NCI-H1694 (cell line): ENCODE results near the gene FAM120A.

ENCODE experiments used
- DNase-seq: peaks from one replicate; lab custom pipeline; 2025; lab: John Stamatoyannopoulos, UW

The FAM120A gene

GRCh38 chr9:93470391-93470790, 18.9 kb downstream of the FAM120A start:
- DNase-seq: no peak

- no peak for DNase-seq
These were observed 19.6 kb downstream of the FAM120A start for GRCh38 chr9:93471124-93471523.

- DNase-seq: no peak
These were observed 21.9 kb downstream of the FAM120A start for GRCh38 chr9:93473411-93473810.

GRCh38 chr9:93475108-93475507, 23.6 kb downstream of the FAM120A start:
- DNase-seq: no peak

DNA sequence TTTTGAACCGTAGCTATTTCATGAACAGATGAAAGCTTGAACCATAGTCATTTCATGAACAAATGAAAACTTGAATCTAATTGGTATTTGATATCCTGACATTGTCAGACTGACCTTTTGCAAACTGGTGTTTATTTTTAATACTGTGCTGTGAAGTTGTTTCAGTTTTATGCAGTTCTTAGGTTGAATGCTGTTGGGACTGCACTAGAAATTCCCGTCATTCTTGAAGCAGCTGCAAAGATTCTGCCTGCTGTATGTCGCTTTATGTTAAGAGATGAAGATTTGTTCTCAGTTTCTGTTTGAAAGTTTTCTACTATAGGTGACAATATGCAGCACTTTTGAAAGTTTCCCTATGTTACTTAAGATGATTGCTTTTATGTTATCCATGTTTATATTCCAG, 24.4 kb downstream of the FAM120A start:
- DNase-seq: no peak

DNA sequence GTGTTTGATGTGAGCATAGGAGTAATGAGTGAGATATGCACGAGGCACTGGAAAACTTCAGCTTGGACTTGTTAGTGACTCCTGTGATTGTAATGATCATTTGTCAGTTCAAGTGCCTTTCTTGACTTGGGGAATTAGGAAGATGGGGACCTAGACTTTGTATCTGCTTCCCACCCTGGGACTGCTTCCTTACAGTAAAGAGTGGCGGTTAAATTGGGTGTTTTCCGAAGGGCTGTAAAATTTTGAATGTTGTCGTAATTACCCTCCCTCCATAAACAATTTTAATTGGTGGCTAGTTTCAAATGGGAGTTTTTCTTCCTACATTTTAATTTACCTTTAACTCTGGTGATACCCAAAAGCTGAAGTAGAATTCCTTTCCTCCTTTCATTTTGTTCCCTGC, 25.4 kb downstream of the FAM120A start:
- DNase-seq: no peak

DNA sequence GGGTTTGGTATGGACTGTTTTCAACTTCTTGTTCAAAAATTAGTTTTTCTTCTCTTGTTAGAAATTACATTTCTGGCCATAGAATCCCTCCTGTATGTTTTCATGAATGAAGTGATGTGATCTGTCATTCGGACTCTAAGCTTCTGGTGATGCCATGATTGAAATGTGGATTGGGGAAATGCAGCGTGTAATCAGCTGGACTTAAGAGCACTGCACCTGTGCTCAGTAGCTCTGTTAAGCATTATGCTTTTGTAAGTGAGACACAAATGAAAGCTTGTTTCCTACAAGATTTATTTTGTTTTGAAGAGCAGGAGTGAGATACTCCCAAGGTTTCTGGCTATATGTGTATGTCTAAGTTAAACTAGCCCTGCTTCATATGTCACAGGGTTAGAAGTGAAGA, 25.9 kb downstream of the FAM120A start:
- no peak for DNase-seq

GRCh38 chr9:93479726-93480125, 28.2 kb downstream of the FAM120A start:
- DNase-seq: no peak

DNA sequence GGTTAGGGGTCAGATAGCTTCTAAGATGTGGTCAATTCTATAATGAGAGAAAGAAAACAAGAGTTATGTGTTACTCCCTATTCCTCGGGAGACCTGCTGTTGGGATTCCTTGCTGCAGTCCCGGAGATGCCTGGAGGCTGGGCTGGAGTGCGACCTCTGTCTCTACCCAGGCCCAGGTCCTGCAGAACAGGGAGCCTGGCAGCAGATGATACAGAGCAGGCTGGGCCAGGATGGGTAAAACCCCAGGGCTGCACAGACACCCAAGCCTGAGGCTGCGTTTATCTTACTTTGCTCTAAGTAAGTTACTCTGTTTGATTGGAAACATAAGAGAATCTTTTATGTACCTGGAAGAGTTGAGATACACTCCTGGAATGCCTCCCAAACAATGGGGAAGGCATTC, 28.8 kb downstream of the FAM120A start:
- no peak for DNase-seq

DNA sequence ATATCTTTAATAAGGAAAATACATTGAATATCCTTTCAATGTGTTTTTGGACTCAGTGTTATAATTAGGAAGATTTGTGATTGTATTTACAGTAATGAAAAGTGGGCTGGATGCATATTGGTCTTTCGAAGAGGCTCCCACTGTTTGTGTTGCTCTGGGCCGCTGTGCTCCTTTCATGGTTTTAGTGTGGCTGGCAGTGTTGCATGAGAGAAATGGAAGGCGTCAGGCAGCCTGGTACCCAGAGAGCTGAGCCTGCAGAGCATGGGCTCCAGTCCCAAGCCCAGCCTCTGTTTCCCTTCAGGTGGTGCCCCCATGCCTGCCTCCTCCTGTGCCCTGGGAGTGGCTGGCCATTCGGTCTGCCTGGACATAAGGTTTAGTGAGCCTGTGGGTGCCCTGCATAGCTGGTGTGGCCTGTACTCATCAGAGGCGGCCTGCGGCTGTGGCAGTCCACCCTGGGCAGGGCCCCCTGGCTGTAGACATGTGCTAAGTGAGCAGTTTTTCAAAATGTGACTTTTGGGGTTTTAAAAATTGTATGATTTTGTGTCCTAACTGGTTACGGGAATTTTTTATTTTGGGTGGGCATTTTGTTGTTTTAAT, 29.3 kb downstream of the FAM120A start:
- DNase-seq: no peak

GRCh38 chr9:93483497-93483896, 32.0 kb downstream of the FAM120A start:
- no peak for DNase-seq

DNA sequence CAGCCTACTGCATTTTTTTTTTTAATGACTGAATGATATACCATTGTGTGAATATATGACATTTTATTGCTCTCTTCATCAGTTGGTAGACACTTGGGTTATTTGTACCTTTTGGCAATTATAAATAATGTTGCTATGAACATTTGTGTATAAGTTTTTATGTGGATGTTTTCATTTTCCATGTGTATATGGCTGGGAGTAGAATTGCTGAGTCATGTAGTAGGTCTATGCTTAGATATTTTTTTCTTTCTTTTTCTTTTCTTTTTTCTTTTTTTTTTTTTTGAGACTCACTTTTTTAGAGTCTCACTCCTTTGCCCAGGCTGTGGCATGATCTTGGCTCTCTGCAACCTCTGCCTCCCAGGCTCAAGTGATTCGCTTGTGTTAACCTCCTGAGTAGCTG, 34.8 kb downstream of the FAM120A start:
- no peak for DNase-seq

GRCh38 chr9:93488244-93488643, 36.8 kb downstream of the FAM120A start:
- DNase-seq: no peak

DNA sequence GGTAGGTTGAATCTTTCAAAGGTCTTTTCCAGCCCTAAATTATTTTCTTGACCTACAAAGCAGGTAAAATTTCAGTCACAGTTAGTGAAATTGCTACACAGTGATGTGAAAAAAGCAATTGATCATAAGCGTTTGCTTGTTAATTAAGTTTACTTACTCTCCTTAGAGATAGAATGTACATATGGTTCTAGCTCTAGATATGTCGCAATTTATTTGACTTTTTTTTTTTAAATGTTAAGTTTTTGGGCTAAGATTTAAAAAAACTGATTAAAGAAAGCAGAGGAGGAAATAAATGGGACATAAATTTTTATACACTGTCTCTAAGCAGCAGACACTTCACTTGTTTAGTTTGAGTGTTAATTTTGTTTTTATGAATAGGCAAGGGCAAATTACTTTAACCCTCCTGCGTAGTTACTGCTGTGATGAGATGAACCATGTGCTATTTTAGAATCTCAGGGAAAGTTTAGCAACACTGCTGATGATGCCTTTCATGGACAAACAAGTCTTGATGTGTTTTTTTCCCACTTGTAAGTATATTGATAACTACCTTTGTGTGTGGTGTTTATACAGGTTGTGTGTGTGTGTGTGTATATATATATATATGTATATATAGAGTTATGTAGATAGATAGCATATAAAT, 40.2 kb downstream of the FAM120A start:
- no peak for DNase-seq

DNA sequence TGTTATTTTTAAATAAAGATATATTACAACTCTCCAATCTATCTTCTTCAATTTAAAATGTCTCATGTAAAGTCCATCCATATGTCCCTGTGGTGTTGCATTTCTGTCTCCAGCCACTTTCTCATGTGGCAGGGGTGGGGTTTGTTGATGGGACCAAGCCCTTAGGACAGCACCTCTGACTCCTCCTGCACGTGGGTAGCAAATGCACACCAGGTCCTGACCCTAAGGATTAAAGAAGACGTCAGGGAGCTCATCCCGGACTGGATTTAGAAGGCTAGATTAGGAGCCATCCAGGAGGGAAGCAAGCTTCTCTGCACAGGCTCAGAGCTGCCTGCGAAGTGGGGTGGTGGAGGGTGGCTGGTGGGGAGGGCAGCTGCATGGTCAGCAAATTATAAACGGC, 40.8 kb downstream of the FAM120A start:
- no peak for DNase-seq

- no peak for DNase-seq
These were observed 42.5 kb downstream of the FAM120A start for GRCh38 chr9:93493949-93494348.

DNA sequence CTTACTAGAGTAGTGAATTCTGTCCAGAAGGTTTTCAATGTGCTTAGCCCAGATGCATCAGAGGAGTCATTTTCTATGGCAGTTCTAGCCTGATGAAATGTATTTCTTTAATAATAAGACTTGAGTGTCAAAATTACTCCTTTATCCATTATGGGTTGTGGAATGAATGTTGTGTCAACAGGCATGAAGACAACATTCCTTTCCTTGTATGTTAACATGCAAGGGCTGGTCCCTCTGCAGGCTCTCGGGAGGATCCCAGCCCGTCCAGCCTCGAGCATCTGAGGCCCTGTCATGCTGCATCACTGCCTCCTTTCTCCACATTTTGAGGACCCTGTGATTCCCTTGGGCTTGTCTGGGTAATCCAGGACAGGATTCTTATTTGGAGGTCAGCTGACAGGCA, 44.8 kb downstream of the FAM120A start:
- no peak for DNase-seq

- DNase-seq: no peak
These were observed 49.2 kb downstream of the FAM120A start for GRCh38 chr9:93500571-93501298.

DNA sequence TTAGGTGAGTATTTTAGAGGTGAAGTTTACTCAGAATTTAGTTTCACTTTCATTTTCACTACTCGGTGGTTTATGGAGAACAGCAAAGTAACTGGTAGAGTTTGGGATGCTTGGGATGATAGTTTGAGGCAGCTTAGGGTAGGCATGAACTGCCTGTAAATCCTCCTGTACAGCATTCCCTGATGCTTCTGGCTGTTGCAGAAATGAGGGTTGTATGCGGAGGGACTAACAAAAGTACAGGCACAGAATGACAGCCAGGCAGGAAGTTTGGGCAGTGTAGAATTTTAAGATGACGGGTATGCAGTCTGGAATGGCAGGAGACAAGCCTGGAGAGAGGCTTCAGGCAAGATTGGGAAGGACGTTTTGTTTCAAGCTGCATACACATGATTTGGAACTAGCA, 49.9 kb downstream of the FAM120A start:
- no peak for DNase-seq

- no peak for DNase-seq
These were observed 51.9 kb downstream of the FAM120A start for GRCh38 chr9:93503381-93503780.

DNA sequence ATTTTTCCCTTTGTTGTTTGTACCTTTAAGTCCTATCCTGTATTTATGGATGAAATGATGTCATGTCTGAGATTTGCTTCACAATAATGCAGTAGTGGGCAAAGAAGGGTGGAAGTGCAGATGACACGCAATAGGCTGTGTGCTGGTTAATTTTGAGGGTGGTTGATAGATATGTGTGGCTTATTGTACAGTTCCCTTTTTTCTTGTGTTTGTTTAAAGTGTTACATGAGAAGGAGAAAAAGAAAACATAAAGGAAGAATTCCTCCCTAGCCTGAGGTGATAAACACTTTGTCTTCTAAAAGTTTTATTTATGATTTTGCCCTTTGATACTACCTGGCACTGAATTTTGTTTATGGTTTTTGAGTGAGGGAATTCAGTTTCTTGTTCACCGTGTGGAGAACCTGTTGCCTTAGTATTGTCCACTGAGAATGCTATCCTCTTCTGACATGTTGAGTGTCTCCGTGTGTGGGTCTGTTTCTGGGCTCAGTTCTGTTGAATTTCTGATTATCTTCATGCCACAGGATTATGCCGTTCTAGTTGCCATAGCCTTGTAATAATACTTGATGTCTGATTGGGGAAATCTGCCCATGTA, 54.2 kb downstream of the FAM120A start:
- no peak for DNase-seq

GRCh38 chr9:93507768-93508167, 56.3 kb downstream of the FAM120A start:
- no peak for DNase-seq

- DNase-seq: no peak
These were observed 56.7 kb downstream of the FAM120A start for GRCh38 chr9:93508207-93508606.
